IMR-90 (cell line): ENCODE results near the gene DNAH8. TPM values are rescaled to one million over a fixed set of nuclear protein-coding genes. Genes with fewer than 3 reads are reported as not detected.

Experiments
- ATAC-seq: fragments of 200-7000 bp; cut with Tn5 transposase; 2 replicates; pipeline ENCODE4 v1.9.1; 2020; ENCODE audit warnings: low read depth, mild to moderate bottlenecking, moderate library complexity
- BruUV-seq: library from RNA; stranded (reverse); fragments of 400-500 nt; replicated peaks from 2 replicates; lab custom pipeline; 2021; lab: Mats Ljungman, UMichigan
- CTCF ChIA-PET: fragments of 300-600 bp; formaldehyde crosslinking; extraction: SDS; loops from one replicate; lab custom pipeline; 2021; ENCODE audit warnings: antibody characterized with exemption; lab: Yijun Ruan, JAX
- POLR2A ChIA-PET: fragments of 300-600 bp; sonication (Branson Sonifier 250); formaldehyde crosslinking; loops from one replicate; lab custom pipeline; 2022; ENCODE audit warnings: antibody characterized with exemption; ENCODE audit not compliant: unreplicated experiment; lab: Charles Lee
- DNase-seq: peaks from one replicate; pipeline ENCODE4 v3.0.0; 2013
- H2AFZ ChIP-seq: replicated peaks from 2 replicates; pipeline ENCODE3; 2013; ENCODE audit warnings: low read length, mild to moderate bottlenecking; ENCODE audit not compliant: poor library complexity
- H2AK5ac ChIP-seq: 2 replicates; pipeline ENCODE4 v1.6.1; 2013; ENCODE audit warnings: low read depth, low read length, inconsistent platforms
- H2AK9ac ChIP-seq: replicated peaks from 2 replicates; pipeline ENCODE3; 2013; ENCODE audit warnings: mild to moderate bottlenecking, low read depth, low read length, moderate library complexity; ENCODE audit not compliant: poor library complexity
- H2BK120ac ChIP-seq: 2 replicates; pipeline ENCODE4 v1.6.1; 2013; ENCODE audit warnings: low read depth, low read length, inconsistent platforms
- H2BK15ac ChIP-seq: 3 replicates; pipeline ENCODE4 v1.6.1; 2013; ENCODE audit warnings: low read depth, low read length, inconsistent platforms
- H2BK20ac ChIP-seq: 2 replicates; pipeline ENCODE4 v1.6.1; 2013; ENCODE audit warnings: low read depth, mild to moderate bottlenecking, inconsistent platforms, low read length, moderate library complexity
- H2BK5ac ChIP-seq: 2 replicates; pipeline ENCODE4 v1.6.1; 2013; ENCODE audit warnings: mild to moderate bottlenecking, low read depth, low read length, inconsistent platforms; ENCODE audit not compliant: poor library complexity, severe bottlenecking
- H3K14ac ChIP-seq: replicated peaks from 2 replicates; pipeline ENCODE4 v1.6.1; 2013; ENCODE audit warnings: low read depth, low read length, inconsistent platforms
- H3K18ac ChIP-seq: 2 replicates; pipeline ENCODE4 v1.6.1; 2013; ENCODE audit warnings: low read depth, low read length, control low read depth
- H3K23ac ChIP-seq: 2 replicates; pipeline ENCODE4 v1.6.1; 2013; ENCODE audit warnings: low read depth, low read length, inconsistent platforms
- H3K27ac ChIP-seq: 2 replicates; pipeline ENCODE4 v1.5.1; 2013; ENCODE audit warnings: mild to moderate bottlenecking, control low read depth, low read length; ENCODE audit not compliant: insufficient read depth
- H3K27me3 ChIP-seq: 2 replicates; pipeline ENCODE4 v1.6.1; 2013; ENCODE audit warnings: low read length; ENCODE audit not compliant: control insufficient read depth, insufficient read depth
- H3K36me3 ChIP-seq: 2 replicates; pipeline ENCODE4 v1.6.1; 2013; ENCODE audit warnings: low read length, mixed read lengths; ENCODE audit not compliant: control insufficient read depth, insufficient read depth
- H3K4ac ChIP-seq: 2 replicates; pipeline ENCODE4 v1.6.1; 2013; ENCODE audit warnings: low read depth, low read length, inconsistent platforms
- H3K4me1 ChIP-seq: 2 replicates; pipeline ENCODE4 v1.6.1; 2013; ENCODE audit warnings: low read length, mixed read lengths; ENCODE audit not compliant: control insufficient read depth, insufficient read depth
- H3K4me2 ChIP-seq: 2 replicates; pipeline ENCODE4 v1.6.1; 2013; ENCODE audit warnings: low read depth, mild to moderate bottlenecking, control low read depth, low read length, moderate library complexity
- H3K4me3 ChIP-seq: 2 replicates; pipeline ENCODE4 v1.5.1; 2013; ENCODE audit warnings: low read depth, mild to moderate bottlenecking, control low read depth, low read length, moderate library complexity; ENCODE audit not compliant: insufficient read depth
- H3K56ac ChIP-seq: 2 replicates; pipeline ENCODE4 v1.6.1; 2013; ENCODE audit warnings: low read length, inconsistent platforms; ENCODE audit not compliant: insufficient read depth; ENCODE audit errors: extremely low read depth
- H3K79me1 ChIP-seq, 2 experiments: 2 replicates each; pipeline ENCODE4 v1.6.1; 2013; ENCODE audit warnings: low read length in 2 of 2, inconsistent platforms in 1 of 2, low read depth in 1 of 2
- H3K9ac ChIP-seq: 2 replicates; pipeline ENCODE4 v1.6.1; 2013; ENCODE audit warnings: low read depth, low read length, control low read depth
- H3K9me1 ChIP-seq: 2 replicates; pipeline ENCODE4 v1.6.1; 2013; ENCODE audit warnings: low read length, inconsistent platforms; ENCODE audit not compliant: insufficient read depth
- H3K9me3 ChIP-seq: 2 replicates; pipeline ENCODE4 v1.6.1; 2013; ENCODE audit warnings: low read length; ENCODE audit not compliant: control insufficient read depth, insufficient read depth
- H4K20me1 ChIP-seq: 2 replicates; pipeline ENCODE4 v1.6.1; 2013; ENCODE audit warnings: low read length, inconsistent platforms; ENCODE audit not compliant: insufficient read depth
- H4K5ac ChIP-seq: 2 replicates; pipeline ENCODE4 v1.6.1; 2013; ENCODE audit warnings: mild to moderate bottlenecking, low read depth, low read length, control low read depth
- H4K8ac ChIP-seq, 2 experiments: 2 replicates each; pipeline ENCODE4 v1.6.1; 2013; ENCODE audit warnings: low read depth in 2 of 2, low read length in 2 of 2, control low read depth in 1 of 2, inconsistent platforms in 1 of 2
- H4K91ac ChIP-seq: 2 replicates; pipeline ENCODE4 v1.6.1; 2013; ENCODE audit warnings: low read depth, low read length, inconsistent platforms; ENCODE audit not compliant: insufficient read depth
- BHLHE40 ChIP-seq: fragments of 150-350 bp; IDR thresholded peaks from 2 replicates; pipeline ENCODE4 v1.6.1; 2016; ENCODE audit warnings: mild to moderate bottlenecking, low read depth, low read length
- CEBPB ChIP-seq: IDR thresholded peaks from 2 replicates; pipeline ENCODE4 v1.6.1; 2012; ENCODE audit warnings: low read depth, low read length, improper control_type of control experiment
- CHD1 ChIP-seq: IDR thresholded peaks from 2 replicates; pipeline ENCODE4 v1.6.1; 2012; ENCODE audit warnings: low read depth, low read length, improper control_type of control experiment
- FOS ChIP-seq: fragments of 150-350 bp; IDR thresholded peaks from 2 replicates; pipeline ENCODE4 v1.6.1; 2016; ENCODE audit warnings: low read depth, low read length
- MAFK ChIP-seq: IDR thresholded peaks from 2 replicates; pipeline ENCODE4 v1.6.1; 2012; ENCODE audit warnings: low read depth, low read length, improper control_type of control experiment
- MAZ ChIP-seq: IDR thresholded peaks from 2 replicates; pipeline ENCODE4 v1.6.1; 2012; ENCODE audit warnings: low read depth, mild to moderate bottlenecking, low read length, improper control_type of control experiment, moderate library complexity, borderline replicate concordance
- MXI1 ChIP-seq: IDR thresholded peaks from 2 replicates; pipeline ENCODE4 v1.6.1; 2012; ENCODE audit warnings: low read depth, mild to moderate bottlenecking, low read length, moderate library complexity, borderline replicate concordance
- NFE2L2 ChIP-seq: fragments of 150-350 bp; IDR thresholded peaks from 2 replicates; pipeline ENCODE4 v1.6.1; 2016; ENCODE audit warnings: low read depth, mild to moderate bottlenecking, low read length
- POLR2A ChIP-seq: IDR thresholded peaks from 2 replicates; pipeline ENCODE4 v1.6.1; 2012; ENCODE audit warnings: mild to moderate bottlenecking, low read depth, low read length
- RAD21 ChIP-seq: IDR thresholded peaks from 2 replicates; pipeline ENCODE4 v1.6.1; 2012; ENCODE audit warnings: low read length, improper control_type of control experiment
- RCOR1 ChIP-seq: IDR thresholded peaks from 2 replicates; pipeline ENCODE4 v1.6.1; 2012; ENCODE audit warnings: mild to moderate bottlenecking, low read length, improper control_type of control experiment; ENCODE audit not compliant: insufficient replicate concordance
- RFX5 ChIP-seq: IDR thresholded peaks from 2 replicates; pipeline ENCODE4 v1.8.0; 2012; ENCODE audit warnings: low read depth, mild to moderate bottlenecking, low read length, moderate library complexity
- SMC3 ChIP-seq: fragments of 150-350 bp; IDR thresholded peaks from 2 replicates; pipeline ENCODE4 v1.6.1; 2016; ENCODE audit warnings: low read depth, mild to moderate bottlenecking, antibody characterized with exemption, low read length, moderate library complexity
- WGBS, 2 experiments: methylation state at CpG; one replicate each; pipeline versions ENCODE4 v1.1.5 to v1.1.7; 2013; ENCODE audit warnings: missing lambda C conversion rate in 2 of 2; ENCODE audit not compliant: insufficient read length in 1 of 2; ENCODE audit errors: extremely low coverage in 2 of 2; 5-methylcytosine and 5-hydroxymethylcytosine counted together
- dilution Hi-C: fragments of 300-500 bp; cut with HindIII; formaldehyde crosslinking; loops from one replicate; pipeline ENCODE4 v1.14.3; 2018; ENCODE audit warnings: low sequenced_read_pairs; ENCODE audit not compliant: unreplicated experiment
- in situ Hi-C: fragments of 300-500 bp; cut with MboI; formaldehyde crosslinking; loops from 3 replicates; pipeline ENCODE4 v1.14.3; 2019; ENCODE audit warnings: low sequenced_read_pairs, inconsistent platforms, mixed read lengths
- intact Hi-C: fragments of 100-400 bp; cut with micrococcal nuclease; formaldehyde crosslinking; loops from 2 replicates; pipeline ENCODE4 v1.10.0; 2022
- polyA plus RNA-seq, 3 experiments: library from polyadenylated mRNA; depleted of rRNA; stranded (reverse); fragments of >200 nt; gene quantifications; 2 replicates each; pipeline ENCODE4 v1.2.3, GENCODE V29; 2012; ENCODE audit warnings: low replicate concordance in 1 of 3
- total RNA-seq: library from RNA; depleted of rRNA; stranded (reverse); fragments of >200 nt; gene quantifications from 2 replicates; pipeline ENCODE4 v1.2.3, GENCODE V29; 2012
- TF ChIP-seq, protein P1 (sequence below): conservative IDR thresholded peaks from 2 replicates; pipeline ENCODE4 v1.5.1; 2012; ENCODE audit warnings: mild to moderate bottlenecking, low read depth, low read length, improper control_type of control experiment
- TF ChIP-seq, protein P2 (sequence below): fragments of 150-350 bp; IDR thresholded peaks from 2 replicates; pipeline ENCODE4 v1.6.1; 2016; ENCODE audit warnings: low read depth, mild to moderate bottlenecking, low read length, moderate library complexity, borderline replicate concordance
- TF ChIP-seq, protein P3 (sequence below): fragments of 150-350 bp; IDR thresholded peaks from 2 replicates; pipeline ENCODE4 v1.6.1; 2017; ENCODE audit warnings: mild to moderate bottlenecking, antibody characterized with exemption, low read length, low read depth

DNAH8 gene
- total and polyA plus RNA-seq, 2 of the 4 experiments (the other 2 are of a cell fraction) = not detected

DNA sequence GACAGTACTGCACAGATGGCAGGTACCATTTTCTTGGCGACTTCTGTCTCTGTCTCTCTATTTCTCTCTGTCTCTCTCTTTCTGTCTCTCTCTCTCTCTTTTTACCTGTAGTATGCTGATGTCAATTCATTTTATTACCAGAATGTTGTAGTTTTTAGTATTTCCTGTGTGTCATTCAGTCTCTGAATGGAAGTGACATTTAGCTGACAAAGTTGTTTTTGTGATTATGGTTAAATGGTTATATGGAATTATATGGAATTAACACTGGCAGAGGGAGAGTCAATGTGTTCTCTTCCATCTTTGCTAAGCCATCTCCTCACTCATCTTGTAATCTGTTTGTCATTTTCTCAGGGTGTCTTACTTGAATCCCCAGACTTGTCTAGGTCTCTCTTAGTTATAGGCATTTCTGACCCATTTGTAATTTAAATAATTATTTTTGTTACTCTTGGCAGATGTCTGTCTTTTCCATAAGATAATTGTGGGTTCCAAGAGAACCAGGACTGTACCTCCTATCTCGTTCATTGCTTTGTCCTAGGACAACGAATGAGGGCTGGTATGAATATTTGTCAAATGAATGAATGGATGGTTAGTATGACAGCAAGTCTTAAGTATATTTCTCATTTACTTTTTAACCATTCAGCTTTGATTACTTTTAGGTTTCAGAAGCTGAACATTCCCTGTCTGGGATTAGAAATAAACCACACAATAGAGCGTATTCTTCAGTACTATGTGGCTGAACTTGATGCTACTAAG, 64.4 kb downstream of the DNAH8 start:
- H3K18ac ChIP-seq = no peak overlapping the region

More for the DNA sequence above, 64.4 kb downstream of the DNAH8 start:
- peaks cover 3% of the 10 kb centered on the region; the same call in 1 of the 2 replicates for H3K27me3 ChIP-seq
- intact Hi-C loops (no loop called here), dilution Hi-C loops (no loop called here), in situ Hi-C loops (no loop called here)
- no peaks in the 10 kb centered on the region for H3K9me3 ChIP-seq
- no peaks in the 10 kb centered on the region for H4K20me1 ChIP-seq
- no peaks in the 10 kb centered on the region for H3K4me1 ChIP-seq
- H2BK5ac ChIP-seq = no peak overlapping the region
- no TSS peak for BruUV-seq
- no peak overlapping the region for H2BK15ac ChIP-seq
- TF ChIP-seq RFX5 = no peak
- TF ChIP-seq RCOR1 = no peak
- TF ChIP-seq, protein P1, sequence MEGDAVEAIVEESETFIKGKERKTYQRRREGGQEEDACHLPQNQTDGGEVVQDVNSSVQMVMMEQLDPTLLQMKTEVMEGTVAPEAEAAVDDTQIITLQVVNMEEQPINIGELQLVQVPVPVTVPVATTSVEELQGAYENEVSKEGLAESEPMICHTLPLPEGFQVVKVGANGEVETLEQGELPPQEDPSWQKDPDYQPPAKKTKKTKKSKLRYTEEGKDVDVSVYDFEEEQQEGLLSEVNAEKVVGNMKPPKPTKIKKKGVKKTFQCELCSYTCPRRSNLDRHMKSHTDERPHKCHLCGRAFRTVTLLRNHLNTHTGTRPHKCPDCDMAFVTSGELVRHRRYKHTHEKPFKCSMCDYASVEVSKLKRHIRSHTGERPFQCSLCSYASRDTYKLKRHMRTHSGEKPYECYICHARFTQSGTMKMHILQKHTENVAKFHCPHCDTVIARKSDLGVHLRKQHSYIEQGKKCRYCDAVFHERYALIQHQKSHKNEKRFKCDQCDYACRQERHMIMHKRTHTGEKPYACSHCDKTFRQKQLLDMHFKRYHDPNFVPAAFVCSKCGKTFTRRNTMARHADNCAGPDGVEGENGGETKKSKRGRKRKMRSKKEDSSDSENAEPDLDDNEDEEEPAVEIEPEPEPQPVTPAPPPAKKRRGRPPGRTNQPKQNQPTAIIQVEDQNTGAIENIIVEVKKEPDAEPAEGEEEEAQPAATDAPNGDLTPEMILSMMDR = no peak
- no peak for TF ChIP-seq CEBPB
- no peak for TF ChIP-seq MAZ
- TF ChIP-seq SMC3 = no peak
- TF ChIP-seq CHD1 = no peak
- TF ChIP-seq POLR2A = no peak
- TF ChIP-seq, protein P2, sequence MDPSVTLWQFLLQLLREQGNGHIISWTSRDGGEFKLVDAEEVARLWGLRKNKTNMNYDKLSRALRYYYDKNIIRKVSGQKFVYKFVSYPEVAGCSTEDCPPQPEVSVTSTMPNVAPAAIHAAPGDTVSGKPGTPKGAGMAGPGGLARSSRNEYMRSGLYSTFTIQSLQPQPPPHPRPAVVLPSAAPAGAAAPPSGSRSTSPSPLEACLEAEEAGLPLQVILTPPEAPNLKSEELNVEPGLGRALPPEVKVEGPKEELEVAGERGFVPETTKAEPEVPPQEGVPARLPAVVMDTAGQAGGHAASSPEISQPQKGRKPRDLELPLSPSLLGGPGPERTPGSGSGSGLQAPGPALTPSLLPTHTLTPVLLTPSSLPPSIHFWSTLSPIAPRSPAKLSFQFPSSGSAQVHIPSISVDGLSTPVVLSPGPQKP = no peak
- no peak for TF ChIP-seq RAD21
- no peak for TF ChIP-seq BHLHE40
- TF ChIP-seq MAFK = no peak
- TF ChIP-seq, protein P3, sequence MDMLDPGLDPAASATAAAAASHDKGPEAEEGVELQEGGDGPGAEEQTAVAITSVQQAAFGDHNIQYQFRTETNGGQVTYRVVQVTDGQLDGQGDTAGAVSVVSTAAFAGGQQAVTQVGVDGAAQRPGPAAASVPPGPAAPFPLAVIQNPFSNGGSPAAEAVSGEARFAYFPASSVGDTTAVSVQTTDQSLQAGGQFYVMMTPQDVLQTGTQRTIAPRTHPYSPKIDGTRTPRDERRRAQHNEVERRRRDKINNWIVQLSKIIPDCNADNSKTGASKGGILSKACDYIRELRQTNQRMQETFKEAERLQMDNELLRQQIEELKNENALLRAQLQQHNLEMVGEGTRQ = no peak
- TF ChIP-seq MXI1 = no peak
- TF ChIP-seq NFE2L2 = no peak
- TF ChIP-seq FOS = no peak
- H3K14ac ChIP-seq = no peak overlapping the region
- no peak overlapping the region for H2BK20ac ChIP-seq
- H3K9me1 ChIP-seq = no peaks in the 10 kb centered on the region
- H2AFZ ChIP-seq = no peak overlapping the region
- DNase-seq (no peak), ATAC-seq (no peak)
- H4K5ac ChIP-seq = no peak overlapping the region
- no peak overlapping the region for H4K8ac ChIP-seq
- H3K9ac ChIP-seq = no peak overlapping the region
- ChIA-PET CTCF (interaction anchor here (2.3 kb wide), 1 partner anchor 10 kb away, joined by 6 read pairs; no protein-coding TSS in a partner anchor), POLR2A (no interaction called here)
- no peak overlapping the region for H4K91ac ChIP-seq
- H3K23ac ChIP-seq = no peak overlapping the region
- no peak overlapping the region for H2AK5ac ChIP-seq
- no peaks in the 10 kb centered on the region for H3K79me1 ChIP-seq
- no peak overlapping the region for H2BK120ac ChIP-seq
- no peak overlapping the region for H3K4me2 ChIP-seq
- no peak overlapping the region for H2AK9ac ChIP-seq
- H3K27ac ChIP-seq = no peak overlapping the region
- H3K56ac ChIP-seq = no peak overlapping the region
- no peak overlapping the region for H3K4ac ChIP-seq
- WGBS, 2 experiments = no CpG with 5 or more reads among the region's 4 CpGs
- no peak overlapping the region for H3K4me3 ChIP-seq
- no peaks in the 10 kb centered on the region for H3K36me3 ChIP-seq
